CD4-positive, CD25-positive, alpha-beta regulatory T cell (primary cell): ENCODE data around the gene SF3A2. TPM values are rescaled to one million over a fixed set of nuclear protein-coding genes. Genes with fewer than 3 reads are reported as not detected.

Experiments
- ATAC-seq, 2 donors: fragments of 150-1000 bp; cut with Tn5 transposase; one replicate each; pipeline ENCODE4 v1.10.0; 2021; ENCODE audit warnings: low read depth in 2 of 2, moderate number of reproducible peaks in 2 of 2, moderate library complexity in 1 of 2
- DNase-seq, 3 donors: peaks; one replicate each; pipeline versions ENCODE4 v3.0.0 to v3.0.0-alpha.2; 2012 to 2022; ENCODE audit warnings: mixed read lengths in 1 of 3
- H3K27ac ChIP-seq: one replicate; pipeline ENCODE4 v1.7.0; 2013; ENCODE audit warnings: mild to moderate bottlenecking, low read length; ENCODE audit not compliant: insufficient read depth, poor library complexity, severe bottlenecking
- H3K27me3 ChIP-seq: one replicate; pipeline ENCODE4 v1.7.0; 2013; ENCODE audit warnings: low read length; ENCODE audit not compliant: control insufficient read depth, insufficient read depth
- H3K36me3 ChIP-seq: one replicate; pipeline ENCODE4 v1.7.0; 2013; ENCODE audit warnings: mild to moderate bottlenecking, low read length, moderate library complexity; ENCODE audit not compliant: control insufficient read depth, insufficient read depth
- H3K4me1 ChIP-seq: 2 replicates; pipeline ENCODE4 v1.7.0; 2013; ENCODE audit warnings: mild to moderate bottlenecking, low read length; ENCODE audit not compliant: insufficient read depth, control insufficient read depth, poor library complexity, severe bottlenecking
- H3K4me3 ChIP-seq: one replicate; pipeline ENCODE4 v1.7.0; 2013; ENCODE audit warnings: low read depth, mild to moderate bottlenecking, low read length, moderate library complexity
- H3K9me3 ChIP-seq, 2 experiments: 1 replicate in 1 of 2; 2 replicates in 1 of 2; pipeline ENCODE4 v1.7.0; 2013; ENCODE audit warnings: low read length in 2 of 2, mild to moderate bottlenecking in 1 of 2, moderate library complexity in 1 of 2; ENCODE audit not compliant: control insufficient read depth in 2 of 2
- H3K27ac Mint-ChIP-seq, 3 donors: one replicate each; pipeline ENCODE4 v1.8.0; 2020 to 2022; ENCODE audit warnings: mild to moderate bottlenecking in 3 of 3, mixed read lengths in 3 of 3, moderate library complexity in 2 of 3
- H3K27me3 Mint-ChIP-seq: one replicate; pipeline ENCODE4 v1.8.0; 2022; ENCODE audit warnings: mild to moderate bottlenecking, mixed read lengths
- H3K36me3 Mint-ChIP-seq: one replicate; pipeline ENCODE4 v1.8.0; 2020; ENCODE audit warnings: mixed read lengths
- H3K4me1 Mint-ChIP-seq, 4 donors: one replicate each; pipeline ENCODE4 v1.8.0; 2020 to 2022; ENCODE audit warnings: mixed read lengths in 4 of 4, mild to moderate bottlenecking in 1 of 4
- H3K4me3 Mint-ChIP-seq, 4 donors: one replicate each; pipeline ENCODE4 v1.8.0; 2020 to 2022; ENCODE audit warnings: mild to moderate bottlenecking in 4 of 4, mixed read lengths in 4 of 4, moderate library complexity in 3 of 4
- H3K9me3 Mint-ChIP-seq, 7 donors: one replicate each; pipeline ENCODE4 v1.8.0; 2020 to 2022; ENCODE audit warnings: mixed read lengths in 7 of 7, mild to moderate bottlenecking in 3 of 7, moderate library complexity in 2 of 7
- polyA plus RNA-seq, 4 donors: library from polyadenylated mRNA; unstranded; fragments of 300-500 nt; fragmentation: Illumina TruSeq; gene quantifications; one replicate each; pipeline ENCODE4 v1.2.3, GENCODE V29; 2021
- total RNA-seq: library from RNA; stranded (reverse); gene quantifications from one replicate; pipeline ENCODE4 v1.2.3, GENCODE V29; 2022

SF3A2 gene
- total and polyA plus RNA-seq, 5 donors from 2014 or later = 13.5 to 146 (median 23.0) TPM

GRCh38 chr19:2235381-2236063 lies 1.1 kb upstream of the SF3A2 start:
- peak overlapping the region; percentile 29 for H3K4me3 ChIP-seq
- H3K36me3 ChIP-seq = no peaks in the 10 kb centered on the region
- peaks cover 58% of the 10 kb centered on the region for H3K4me1 ChIP-seq
- H3K9me3 Mint-ChIP-seq = no peaks in the 10 kb centered on the region
- H3K27me3 ChIP-seq = no peaks in the 10 kb centered on the region
- H3K27ac Mint-ChIP-seq = peak overlapping the region; percentile 79 to 94 (median 86)
- peak overlapping the region; percentile 92 to 100 (median 98) for H3K4me3 Mint-ChIP-seq
- ATAC-seq (peak; percentile 0 to 1), DNase-seq (peak in 1 of 3 donors; percentile 13)
- H3K27ac ChIP-seq = peak overlapping the region; percentile 99
- H3K9me3 ChIP-seq = no peaks in the 10 kb centered on the region
- H3K36me3 Mint-ChIP-seq = peaks cover 16% of the 10 kb centered on the region
- H3K27me3 Mint-ChIP-seq = peaks cover 13% of the 10 kb centered on the region
- peaks cover 15 to 61% (median 40%) of the 10 kb centered on the region in 4 donors for H3K4me1 Mint-ChIP-seq

GRCh38 chr19:2236064-2236313 lies 635 bp upstream of the SF3A2 start:
- ATAC-seq (no peak), DNase-seq (no peak)
- Mint-ChIP-seq H3K4me3 (peak overlapping the region; percentile 92 to 100 (median 98)), H3K36me3 (peaks cover 16% of the 10 kb centered on the region), H3K9me3 (no peaks in the 10 kb centered on the region), H3K27ac (peak overlapping the region in 2 of 3 donors; percentile 99), H3K27me3 (peaks cover 13% of the 10 kb centered on the region), H3K4me1 (peaks cover 15 to 66% (median 45%) of the 10 kb centered on the region in 4 donors)
- H3K4me1 ChIP-seq = peaks cover 63% of the 10 kb centered on the region
- H3K27ac ChIP-seq = peak overlapping the region; percentile 99
- no peak overlapping the region for H3K4me3 ChIP-seq
- H3K27me3 ChIP-seq = no peaks in the 10 kb centered on the region
- H3K36me3 ChIP-seq = no peaks in the 10 kb centered on the region
- H3K9me3 ChIP-seq = no peaks in the 10 kb centered on the region

- peaks cover 15 to 78% (median 51%) of the 10 kb centered on the region in 4 donors for H3K4me1 Mint-ChIP-seq
- H3K36me3 Mint-ChIP-seq = peaks cover 16% of the 10 kb centered on the region
- peaks cover 74% of the 10 kb centered on the region for H3K4me1 ChIP-seq
- H3K4me3 Mint-ChIP-seq = peak overlapping the region; percentile 92 to 100 (median 96)
- peak overlapping the region; percentile 75 for H3K4me3 ChIP-seq
- no peaks in the 10 kb centered on the region for H3K9me3 Mint-ChIP-seq
- DNase-seq = no peak
- H3K27ac ChIP-seq = peak overlapping the region; percentile 99
- ATAC-seq = no peak
- peaks cover 3% of the 10 kb centered on the region for H3K36me3 ChIP-seq
- H3K9me3 ChIP-seq = no peaks in the 10 kb centered on the region
- H3K27me3 Mint-ChIP-seq = peaks cover 13% of the 10 kb centered on the region
- H3K27me3 ChIP-seq = no peaks in the 10 kb centered on the region
- H3K27ac Mint-ChIP-seq = peak overlapping the region; percentile 96 to 99 (median 98)
These were observed 636 bp downstream of the SF3A2 start for GRCh38 chr19:2237051-2237868.

DNA sequence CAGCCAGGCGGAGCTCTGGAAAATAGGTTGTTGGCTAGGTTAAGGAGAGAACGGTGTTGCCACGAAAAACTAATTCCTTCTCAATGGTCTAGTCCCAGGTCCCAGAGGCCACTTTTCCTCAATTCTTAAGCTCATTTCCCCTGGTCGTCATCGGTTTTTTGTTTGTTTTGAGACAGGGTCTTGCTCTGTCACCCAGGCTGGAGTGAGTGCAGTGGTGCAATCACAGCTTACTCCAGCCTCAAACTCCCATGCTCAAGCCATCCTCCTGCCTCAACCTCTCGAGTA lies 1.2 kb downstream of the SF3A2 start:
- DNase-seq (no peak), ATAC-seq (no peak)
- Mint-ChIP-seq H3K27ac (peak overlapping the region; percentile 96 to 99 (median 98)), H3K27me3 (peaks cover 13% of the 10 kb centered on the region), H3K4me3 (peak overlapping the region; percentile 92 to 100 (median 96)), H3K36me3 (peaks cover 16% of the 10 kb centered on the region), H3K9me3 (no peaks in the 10 kb centered on the region), H3K4me1 (peaks cover 15 to 79% (median 55%) of the 10 kb centered on the region in 4 donors)
- peaks cover 79% of the 10 kb centered on the region for H3K4me1 ChIP-seq
- no peaks in the 10 kb centered on the region for H3K27me3 ChIP-seq
- peak overlapping the region; percentile 99 for H3K27ac ChIP-seq
- no peaks in the 10 kb centered on the region for H3K9me3 ChIP-seq
- H3K36me3 ChIP-seq = peaks cover 8% of the 10 kb centered on the region
- peak overlapping the region; percentile 75 for H3K4me3 ChIP-seq

- H3K9me3 ChIP-seq = no peaks in the 10 kb centered on the region
- Mint-ChIP-seq H3K4me1 (peaks cover 15 to 78% (median 53%) of the 10 kb centered on the region in 4 donors), H3K9me3 (no peaks in the 10 kb centered on the region), H3K36me3 (peaks cover 16% of the 10 kb centered on the region), H3K27ac (peak overlapping the region; percentile 96 to 99 (median 98)), H3K4me3 (peak overlapping the region; percentile 92 to 100 (median 96)), H3K27me3 (peaks cover 13% of the 10 kb centered on the region)
- H3K36me3 ChIP-seq = peaks cover 17% of the 10 kb centered on the region
- no peak for ATAC-seq
- peak overlapping the region; percentile 84 for H3K4me3 ChIP-seq
- H3K27ac ChIP-seq = peak overlapping the region; percentile 99
- no peak for DNase-seq
- H3K4me1 ChIP-seq = peaks cover 77% of the 10 kb centered on the region
- no peaks in the 10 kb centered on the region for H3K27me3 ChIP-seq
These were observed 2.5 kb downstream of the SF3A2 start for GRCh38 chr19:2239173-2239572.

DNA sequence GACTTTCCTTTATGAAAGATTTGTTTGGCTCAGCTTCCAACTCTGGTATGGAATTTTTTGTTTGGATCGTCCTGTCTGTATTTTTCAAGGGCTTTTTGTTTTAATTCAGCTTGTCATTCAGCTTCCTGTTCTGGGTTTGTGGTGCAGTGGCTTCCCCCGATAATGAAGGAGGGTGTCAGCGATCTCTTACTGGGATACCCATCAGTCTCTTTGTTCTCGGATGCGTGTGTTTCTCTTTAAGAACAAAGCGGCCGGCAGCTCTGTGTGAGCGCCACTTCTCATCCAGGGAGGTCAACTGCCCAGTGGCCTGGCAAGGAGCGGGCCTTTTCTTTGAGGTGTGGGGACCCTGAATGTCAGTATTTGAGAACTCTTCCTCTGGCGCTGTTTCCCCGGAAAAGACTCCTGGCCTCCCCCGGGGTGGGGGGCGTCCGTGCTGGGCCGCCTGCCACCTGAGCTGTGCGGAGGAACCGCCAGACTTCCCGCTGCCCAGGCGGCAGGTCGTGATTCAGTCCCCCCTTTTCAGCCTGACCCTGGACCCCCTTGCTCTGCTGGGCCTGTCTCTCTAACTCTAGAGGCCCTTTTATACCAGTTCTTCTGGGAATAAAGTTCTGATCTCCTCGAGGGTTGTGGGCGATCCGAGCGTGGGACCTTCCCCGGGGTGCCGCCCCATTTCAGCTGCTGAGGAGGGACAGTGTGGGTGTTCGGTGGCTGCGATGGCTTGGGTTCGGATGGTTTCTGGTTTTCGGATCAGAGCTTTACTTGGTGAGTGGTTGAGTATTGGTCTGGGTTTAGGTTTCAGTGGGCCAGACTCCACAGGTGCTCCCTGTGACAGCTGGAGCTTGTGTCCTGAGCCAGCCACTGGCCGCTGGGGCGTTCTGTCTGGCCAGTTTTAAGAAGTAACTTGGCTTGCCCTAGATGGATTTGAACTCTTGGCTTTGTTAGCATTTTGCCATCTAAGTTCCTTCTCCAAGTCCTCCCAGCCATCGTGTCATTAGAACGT lies 3.4 kb downstream of the SF3A2 start:
- Histone ChIP-seq H3K27ac (peak overlapping the region; percentile 99), H3K4me3 (peak overlapping the region; percentile 84), H3K36me3 (peaks cover 26% of the 10 kb centered on the region), H3K27me3 (no peaks in the 10 kb centered on the region), H3K9me3 (no peaks in the 10 kb centered on the region), H3K4me1 (peaks cover 72% of the 10 kb centered on the region)
- H3K27me3 Mint-ChIP-seq = peaks cover 13% of the 10 kb centered on the region
- DNase-seq (peak in 2 of 3 donors; percentile 38 to 76), ATAC-seq (no peak)
- H3K4me3 Mint-ChIP-seq = peak overlapping the region; percentile 92 to 100 (median 96)
- no peaks in the 10 kb centered on the region for H3K9me3 Mint-ChIP-seq
- H3K36me3 Mint-ChIP-seq = peaks cover 16% of the 10 kb centered on the region
- H3K27ac Mint-ChIP-seq = peak overlapping the region; percentile 96 to 99 (median 98)
- H3K4me1 Mint-ChIP-seq = peaks cover 15 to 69% (median 48%) of the 10 kb centered on the region in 4 donors
